ENCODE data around the gene DDX1. TPM values are rescaled to one million over a fixed set of nuclear protein-coding genes. Genes with fewer than 3 reads are reported as not detected.

Gene DDX1
- total RNA-seq, 1 donor from 2014 or later, result 103 TPM

GRCh38 chr2:15670469-15670868, 78.8 kb downstream of the DDX1 start:
- no peaks in the 10 kb centered on the region for H3K27me3 ChIP-seq
- no peaks in the 10 kb centered on the region for H3K9me3 ChIP-seq (ENCODE audit: low read depth)
- Mint-ChIP-seq H3K36me3 (no peaks in the 10 kb centered on the region), H3K9me3 (peaks cover 6% of the 10 kb centered on the region), H3K4me3 (no peak overlapping the region), H3K27ac (no peak overlapping the region), H3K4me1 (peaks cover 40% of the 10 kb centered on the region), H3K27me3 (ENCODE audit: insufficient read depth, low read depth) (peaks cover 19% of the 10 kb centered on the region)
- DNase-seq (ENCODE audit: low spot score), result no peak
- H3K4me3 ChIP-seq, result no peak overlapping the region
- H3K9ac ChIP-seq, result no peak overlapping the region
- H3K36me3 ChIP-seq, result no peaks in the 10 kb centered on the region
- no peak for TF ChIP-seq EZH2phosphoT487 (IDR thresholded peaks at IDR 0.05)
- TF ChIP-seq EZH2 (IDR thresholded peaks at IDR 0.05), result no peak
- TF ChIP-seq, protein P1, sequence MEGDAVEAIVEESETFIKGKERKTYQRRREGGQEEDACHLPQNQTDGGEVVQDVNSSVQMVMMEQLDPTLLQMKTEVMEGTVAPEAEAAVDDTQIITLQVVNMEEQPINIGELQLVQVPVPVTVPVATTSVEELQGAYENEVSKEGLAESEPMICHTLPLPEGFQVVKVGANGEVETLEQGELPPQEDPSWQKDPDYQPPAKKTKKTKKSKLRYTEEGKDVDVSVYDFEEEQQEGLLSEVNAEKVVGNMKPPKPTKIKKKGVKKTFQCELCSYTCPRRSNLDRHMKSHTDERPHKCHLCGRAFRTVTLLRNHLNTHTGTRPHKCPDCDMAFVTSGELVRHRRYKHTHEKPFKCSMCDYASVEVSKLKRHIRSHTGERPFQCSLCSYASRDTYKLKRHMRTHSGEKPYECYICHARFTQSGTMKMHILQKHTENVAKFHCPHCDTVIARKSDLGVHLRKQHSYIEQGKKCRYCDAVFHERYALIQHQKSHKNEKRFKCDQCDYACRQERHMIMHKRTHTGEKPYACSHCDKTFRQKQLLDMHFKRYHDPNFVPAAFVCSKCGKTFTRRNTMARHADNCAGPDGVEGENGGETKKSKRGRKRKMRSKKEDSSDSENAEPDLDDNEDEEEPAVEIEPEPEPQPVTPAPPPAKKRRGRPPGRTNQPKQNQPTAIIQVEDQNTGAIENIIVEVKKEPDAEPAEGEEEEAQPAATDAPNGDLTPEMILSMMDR (IDR thresholded peaks at IDR 0.05), result no peak
- no peak overlapping the region for H3K27ac ChIP-seq
- H4K20me1 ChIP-seq (ENCODE audit: low read depth), result no peaks in the 10 kb centered on the region
- H3K79me2 ChIP-seq (ENCODE audit: low read depth), result no peaks in the 10 kb centered on the region
- peaks cover 27% of the 10 kb centered on the region for H3K4me1 ChIP-seq
- H3K4me2 ChIP-seq, result no peak overlapping the region
- H2AFZ ChIP-seq (replicated peaks), result no peak overlapping the region
- H3F3A ChIP-seq (ENCODE audit: low read depth), result no peaks in the 10 kb centered on the region

DNA sequence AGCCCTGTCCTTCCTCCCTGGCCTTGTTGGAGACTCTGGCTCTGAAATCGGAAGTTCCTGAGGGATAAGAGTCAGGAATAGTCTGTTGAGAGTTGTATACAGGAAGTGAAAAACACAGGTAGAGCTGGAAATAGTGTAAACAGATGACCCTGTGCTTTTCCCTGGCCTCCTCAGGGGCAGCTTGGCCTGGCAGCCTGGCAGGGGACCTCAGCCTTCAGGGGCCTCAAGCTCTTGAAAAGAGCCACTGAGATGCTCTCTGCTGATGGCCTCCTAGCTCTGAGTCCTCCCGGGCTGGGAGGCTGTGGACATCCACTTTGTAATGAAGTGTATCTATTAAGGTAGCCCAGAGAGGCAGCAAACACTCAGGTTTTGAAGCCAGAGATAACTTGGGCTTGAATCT, 79.3 kb downstream of the DDX1 start:
- H3K9me3 Mint-ChIP-seq, result peaks cover 6% of the 10 kb centered on the region
- H3K9ac ChIP-seq, result no peak overlapping the region
- TF ChIP-seq, protein P1 (IDR thresholded peaks at IDR 0.05), result no peak
- TF ChIP-seq EZH2 (IDR thresholded peaks at IDR 0.05) (no peak), EZH2phosphoT487 (IDR thresholded peaks at IDR 0.05) (no peak)
- no peaks in the 10 kb centered on the region for H3K79me2 ChIP-seq (ENCODE audit: low read depth)
- H3K27me3 ChIP-seq, result no peaks in the 10 kb centered on the region
- DNase-seq (ENCODE audit: low spot score), result no peak
- peaks cover 27% of the 10 kb centered on the region for H3K4me1 ChIP-seq
- H3K27ac Mint-ChIP-seq, result no peak overlapping the region
- no peak overlapping the region for H3K4me3 Mint-ChIP-seq
- H3K36me3 Mint-ChIP-seq, result no peaks in the 10 kb centered on the region
- H3F3A ChIP-seq (ENCODE audit: low read depth), result no peaks in the 10 kb centered on the region
- peaks cover 18% of the 10 kb centered on the region for H3K27me3 Mint-ChIP-seq (ENCODE audit: insufficient read depth, low read depth)
- H3K4me1 Mint-ChIP-seq, result peaks cover 44% of the 10 kb centered on the region
- H2AFZ ChIP-seq (replicated peaks), result no peak overlapping the region
- H3K36me3 ChIP-seq, result no peaks in the 10 kb centered on the region
- H3K9me3 ChIP-seq (ENCODE audit: low read depth), result no peaks in the 10 kb centered on the region
- H3K4me2 ChIP-seq, result no peak overlapping the region
- no peaks in the 10 kb centered on the region for H4K20me1 ChIP-seq (ENCODE audit: low read depth)
- no peak overlapping the region for H3K27ac ChIP-seq
- no peak overlapping the region for H3K4me3 ChIP-seq

GRCh38 chr2:15671409-15671808, 79.7 kb downstream of the DDX1 start:
- no peaks in the 10 kb centered on the region for H3K79me2 ChIP-seq (ENCODE audit: low read depth)
- Mint-ChIP-seq H3K27ac (no peak overlapping the region), H3K4me3 (no peak overlapping the region), H3K27me3 (ENCODE audit: insufficient read depth, low read depth) (peaks cover 21% of the 10 kb centered on the region), H3K36me3 (no peaks in the 10 kb centered on the region), H3K9me3 (peaks cover 6% of the 10 kb centered on the region), H3K4me1 (peaks cover 47% of the 10 kb centered on the region)
- TF ChIP-seq EZH2 (IDR thresholded peaks at IDR 0.05), result no peak
- no peak overlapping the region for H3K9ac ChIP-seq
- no peak overlapping the region for H3K4me3 ChIP-seq
- H3F3A ChIP-seq (ENCODE audit: low read depth), result no peaks in the 10 kb centered on the region
- H4K20me1 ChIP-seq (ENCODE audit: low read depth), result no peaks in the 10 kb centered on the region
- H3K27me3 ChIP-seq, result no peaks in the 10 kb centered on the region
- no peak overlapping the region for H2AFZ ChIP-seq (replicated peaks)
- no peak overlapping the region for H3K4me2 ChIP-seq
- no peaks in the 10 kb centered on the region for H3K9me3 ChIP-seq (ENCODE audit: low read depth)
- no peaks in the 10 kb centered on the region for H3K36me3 ChIP-seq
- H3K4me1 ChIP-seq, result peaks cover 27% of the 10 kb centered on the region
- no peak overlapping the region for H3K27ac ChIP-seq
- DNase-seq (ENCODE audit: low spot score), result no peak

DNA sequence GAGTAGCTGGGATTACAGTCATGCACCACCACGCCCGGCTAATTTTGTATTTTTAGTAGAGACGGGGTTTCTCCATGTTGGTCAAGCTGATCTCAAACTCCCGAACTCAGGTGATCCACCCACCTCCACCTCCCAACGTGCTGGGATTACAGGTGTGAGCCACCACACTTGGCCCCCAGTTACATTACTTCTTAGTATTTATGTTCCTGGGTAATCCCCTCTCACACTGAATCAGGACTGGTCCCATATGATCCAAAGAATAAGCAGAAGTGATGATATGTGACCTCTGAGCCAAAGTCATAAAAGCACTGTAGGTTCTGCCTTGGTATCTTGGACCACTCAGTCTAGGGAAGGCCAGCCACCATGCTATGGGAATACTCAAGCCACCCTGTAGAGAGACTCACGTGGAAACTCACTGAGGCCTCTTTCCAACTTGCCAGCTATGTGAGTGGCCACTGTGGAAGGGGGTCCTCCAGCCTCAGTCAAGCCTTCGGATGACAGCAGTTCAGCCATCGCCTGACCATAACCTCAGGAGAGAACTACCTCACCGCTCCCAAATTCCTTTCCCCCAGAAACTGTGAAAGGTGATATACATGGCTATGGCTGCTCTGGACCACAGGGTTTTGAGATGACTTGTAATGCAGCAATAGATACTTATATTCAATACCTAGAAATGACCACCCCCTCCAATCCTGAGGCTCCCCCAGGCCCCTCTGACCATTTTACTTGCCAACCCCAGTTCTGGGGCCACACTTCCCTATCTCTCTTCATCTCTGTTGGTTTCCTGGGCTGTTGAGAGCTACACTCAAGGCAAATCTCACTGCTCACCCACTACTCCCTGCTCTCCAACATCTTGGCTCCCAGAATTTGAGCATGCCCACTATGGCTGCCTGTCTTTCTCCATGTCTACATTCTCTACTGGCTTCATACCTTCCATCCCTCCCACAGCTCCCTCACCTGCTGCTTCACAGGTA, 80.5 kb downstream of the DDX1 start:
- peaks cover 49% of the 10 kb centered on the region for H3K4me1 Mint-ChIP-seq
- H3K4me2 ChIP-seq, result no peak overlapping the region
- no peak for DNase-seq (ENCODE audit: low spot score)
- H3K36me3 Mint-ChIP-seq, result no peaks in the 10 kb centered on the region
- H3K4me3 Mint-ChIP-seq, result no peak overlapping the region
- peaks cover 33% of the 10 kb centered on the region for H3K4me1 ChIP-seq
- H3K9me3 Mint-ChIP-seq, result peaks cover 6% of the 10 kb centered on the region
- no peak overlapping the region for H2AFZ ChIP-seq (replicated peaks)
- no peaks in the 10 kb centered on the region for H4K20me1 ChIP-seq (ENCODE audit: low read depth)
- H3K27ac Mint-ChIP-seq, result no peak overlapping the region
- H3F3A ChIP-seq (ENCODE audit: low read depth), result peaks cover 2% of the 10 kb centered on the region
- peaks cover 19% of the 10 kb centered on the region for H3K27me3 Mint-ChIP-seq (ENCODE audit: insufficient read depth, low read depth)
- no peak overlapping the region for H3K4me3 ChIP-seq
- TF ChIP-seq, protein P1 (IDR thresholded peaks at IDR 0.05), result no peak
- TF ChIP-seq EZH2phosphoT487 (IDR thresholded peaks at IDR 0.05) (no peak), EZH2 (IDR thresholded peaks at IDR 0.05) (no peak)
- no peak overlapping the region for H3K9ac ChIP-seq
- H3K27me3 ChIP-seq, result no peaks in the 10 kb centered on the region
- H3K27ac ChIP-seq, result no peak overlapping the region
- no peaks in the 10 kb centered on the region for H3K36me3 ChIP-seq
- H3K79me2 ChIP-seq (ENCODE audit: low read depth), result no peaks in the 10 kb centered on the region
- H3K9me3 ChIP-seq (ENCODE audit: low read depth), result no peaks in the 10 kb centered on the region

All from neural progenitor cell (in vitro differentiated cells).